IgD-negative memory B cell (primary cell): ENCODE data around the gene CDHR1. TPM values are rescaled to one million over a fixed set of nuclear protein-coding genes. Genes with fewer than 3 reads are reported as not detected.
A peak's percentile ranks its signal among the peaks of the same experiment; 100 is the strongest.
"Not testable (repeated sequence)": the region's sequence is repeated elsewhere in the genome, so short reads cannot be mapped to it uniquely, and the experiment has no call there.

Experiments used
- H3K27ac Mint-ChIP-seq, 3 donors: one replicate each; pipeline ENCODE4 v1.8.0; 2020 to 2022; ENCODE audit warnings: mild to moderate bottlenecking in 3 of 3, mixed read lengths in 3 of 3, moderate library complexity in 1 of 3
- H3K27me3 Mint-ChIP-seq: one replicate; pipeline ENCODE4 v1.8.0; 2021; ENCODE audit warnings: mixed read lengths
- H3K36me3 Mint-ChIP-seq: one replicate; pipeline ENCODE4 v1.8.0; 2020; ENCODE audit warnings: mild to moderate bottlenecking, mixed read lengths
- H3K4me1 Mint-ChIP-seq, 3 donors: one replicate each; pipeline ENCODE4 v1.8.0; 2020 to 2022; ENCODE audit warnings: mixed read lengths in 3 of 3, mild to moderate bottlenecking in 1 of 3
- H3K4me3 Mint-ChIP-seq, 4 donors: one replicate each; pipeline ENCODE4 v1.8.0; 2020 to 2022; ENCODE audit warnings: mild to moderate bottlenecking in 4 of 4, mixed read lengths in 4 of 4, moderate library complexity in 3 of 4
- H3K9me3 Mint-ChIP-seq, 3 donors: one replicate each; pipeline ENCODE4 v1.8.0; 2020 to 2021; ENCODE audit warnings: mixed read lengths in 3 of 3, mild to moderate bottlenecking in 1 of 3
- polyA plus RNA-seq: library from polyadenylated mRNA; unstranded; fragments of 300-500 nt; fragmentation: Illumina TruSeq; gene quantifications from one replicate; pipeline ENCODE4 v1.2.3, GENCODE V29; 2021

CDHR1 gene
- polyA plus RNA-seq = not detected

DNA sequence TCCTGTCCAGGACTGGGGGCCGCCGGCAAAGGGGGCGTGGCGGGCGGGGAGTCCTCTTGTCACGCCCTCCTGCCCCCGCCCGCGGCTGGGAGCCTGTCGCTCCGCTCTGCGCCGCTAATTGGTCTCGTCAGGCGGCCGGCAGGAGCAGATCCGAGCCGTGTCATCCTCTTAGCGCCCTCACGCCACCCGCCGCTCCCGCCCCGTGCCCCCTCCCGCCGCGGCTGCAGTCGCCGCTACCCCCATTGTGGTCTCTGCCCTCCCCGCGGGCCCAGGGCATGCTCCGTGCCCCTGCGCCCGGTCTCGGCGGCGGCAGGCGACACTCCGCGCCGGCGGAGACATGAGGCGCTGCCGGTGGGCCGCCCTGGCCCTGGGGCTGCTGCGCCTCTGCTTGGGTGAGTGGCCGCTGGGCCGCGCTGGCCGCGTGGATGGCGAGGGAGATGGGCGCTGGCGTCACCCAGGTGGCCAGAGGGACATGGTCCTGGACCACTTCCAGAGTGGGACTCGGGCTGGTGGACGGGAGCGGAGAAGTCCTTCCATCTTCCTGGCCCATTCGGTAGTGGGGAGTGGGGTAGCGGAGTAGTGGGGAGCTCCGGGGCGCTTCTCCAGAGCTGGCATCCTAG lies at the start of gene CDHR1:
Gene CDHR1, plus strand, starts transcription at position 114 of the 620 bp plus-strand sequence. Its CDS starts 224 bp downstream, at position 338.
- H3K36me3 Mint-ChIP-seq = peaks cover 4% of the 10 kb centered on the region
- peak within 1 kb of the TSS; percentile 15 to 83 (median 74) for H3K4me3 Mint-ChIP-seq
- H3K4me1 Mint-ChIP-seq = peaks cover 0 to 1% (median 1%) of the 10 kb centered on the region in 3 donors
- H3K27ac Mint-ChIP-seq = peak within 1 kb of the TSS in 1 of 3 donors; percentile 51
- no peaks in the 10 kb centered on the region for H3K9me3 Mint-ChIP-seq
- H3K27me3 Mint-ChIP-seq = peaks cover 19% of the 10 kb centered on the region

DNA sequence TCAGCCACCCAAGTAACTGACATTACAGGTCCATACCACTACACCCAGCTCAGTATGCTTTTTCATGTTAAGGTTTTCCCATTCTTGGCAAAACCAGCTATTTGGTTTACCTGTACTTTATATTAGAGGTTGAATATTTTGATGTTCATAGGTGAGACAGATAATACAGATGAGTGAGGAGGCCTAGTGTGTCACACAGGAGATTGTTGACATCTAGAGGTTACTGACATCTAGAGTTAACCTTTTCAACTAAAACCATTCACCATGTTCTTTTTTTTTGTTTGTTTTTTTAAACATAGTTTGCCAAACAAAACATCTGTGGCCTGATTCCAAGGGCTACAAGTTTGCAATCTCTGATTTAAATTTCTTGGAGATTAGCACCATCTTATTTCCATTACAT lies 47.0 kb upstream of the CDHR1 start:
- Mint-ChIP-seq H3K27ac (no peak overlapping the region), H3K27me3 (no peaks in the 10 kb centered on the region), H3K4me1 (peaks cover 0 to 6% (median 0%) of the 10 kb centered on the region in 3 donors), H3K4me3 (no peak overlapping the region), H3K9me3 (no peaks in the 10 kb centered on the region), H3K36me3 (peaks cover 3% of the 10 kb centered on the region)

DNA sequence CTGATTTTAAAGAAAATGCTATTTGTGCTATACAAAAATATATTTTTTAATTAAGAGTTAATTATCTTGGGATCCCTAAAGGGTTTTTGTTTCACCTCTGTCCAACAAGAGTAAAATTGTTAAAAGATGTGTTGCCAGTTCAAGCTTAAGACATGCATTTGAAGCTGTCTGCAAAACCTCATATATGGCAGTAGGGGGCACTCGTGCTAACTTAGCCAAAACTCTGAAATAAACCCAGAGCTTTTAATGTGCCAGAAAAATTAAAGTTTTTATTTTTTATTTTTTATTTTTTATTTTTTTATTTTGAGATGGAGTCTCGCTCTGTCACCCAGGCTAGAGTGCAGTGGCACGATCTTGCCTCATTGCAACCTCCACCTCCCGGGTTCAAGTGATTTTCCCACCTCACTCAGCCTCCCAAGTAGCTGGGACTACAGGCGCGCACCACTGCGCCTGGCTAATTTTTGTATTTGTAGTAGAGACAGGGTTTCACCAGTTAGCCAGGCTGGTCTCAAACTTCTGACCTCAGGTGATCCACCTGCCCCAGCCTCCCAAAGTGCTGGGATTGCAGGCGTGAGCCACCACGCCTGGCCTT lies 46.2 kb upstream of the CDHR1 start:
- not testable (repeated sequence) for H3K9me3 Mint-ChIP-seq, H3K4me3 Mint-ChIP-seq, H3K36me3 Mint-ChIP-seq, H3K27ac Mint-ChIP-seq, H3K4me1 Mint-ChIP-seq, H3K27me3 Mint-ChIP-seq

DNA sequence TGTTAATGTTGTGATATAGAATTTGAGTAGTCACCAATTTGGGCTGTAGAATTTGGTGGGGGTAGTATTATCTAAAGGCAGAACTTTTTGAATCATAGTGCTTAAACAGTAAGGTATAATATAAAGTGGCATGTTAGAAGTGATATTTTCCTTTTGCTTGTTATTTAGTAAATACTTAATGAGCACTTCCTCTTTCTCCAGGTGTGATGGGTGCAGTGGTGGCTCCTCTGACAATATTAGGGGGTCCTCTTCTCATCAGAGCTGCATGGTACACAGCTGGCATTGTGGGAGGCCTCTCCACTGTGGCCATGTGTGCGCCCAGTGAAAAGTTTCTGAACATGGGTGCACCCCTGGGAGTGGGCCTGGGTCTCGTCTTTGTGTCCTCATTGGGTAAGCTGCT lies 44.5 kb upstream of the CDHR1 start:
- peaks cover 0 to 3% (median 0%) of the 10 kb centered on the region in 3 donors for H3K4me1 Mint-ChIP-seq
- H3K27ac Mint-ChIP-seq = no peak overlapping the region
- H3K4me3 Mint-ChIP-seq = no peak overlapping the region
- H3K9me3 Mint-ChIP-seq = no peaks in the 10 kb centered on the region
- no peaks in the 10 kb centered on the region for H3K36me3 Mint-ChIP-seq
- H3K27me3 Mint-ChIP-seq = no peaks in the 10 kb centered on the region

DNA sequence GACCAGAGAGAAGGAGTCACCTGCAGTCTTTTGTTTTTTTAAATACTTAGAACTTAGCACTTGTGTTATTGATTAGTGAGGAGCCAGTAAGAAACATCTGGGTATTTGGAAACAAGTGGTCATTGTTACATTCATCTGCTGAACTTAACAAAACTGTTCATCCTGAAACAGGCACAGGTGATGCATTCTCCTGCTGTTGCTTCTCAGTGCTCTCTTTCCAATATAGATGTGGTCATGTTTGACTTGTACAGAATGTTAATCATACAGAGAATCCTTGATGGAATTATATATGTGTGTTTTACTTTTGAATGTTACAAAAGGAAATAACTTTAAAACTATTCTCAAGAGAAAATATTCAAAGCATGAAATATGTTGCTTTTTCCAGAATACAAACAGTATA lies 41.6 kb upstream of the CDHR1 start:
- Mint-ChIP-seq H3K9me3 (no peaks in the 10 kb centered on the region), H3K4me3 (no peak overlapping the region), H3K27ac (no peak overlapping the region), H3K4me1 (peaks cover 3 to 12% (median 5%) of the 10 kb centered on the region in 3 donors), H3K27me3 (no peaks in the 10 kb centered on the region), H3K36me3 (peaks cover 2% of the 10 kb centered on the region)

DNA sequence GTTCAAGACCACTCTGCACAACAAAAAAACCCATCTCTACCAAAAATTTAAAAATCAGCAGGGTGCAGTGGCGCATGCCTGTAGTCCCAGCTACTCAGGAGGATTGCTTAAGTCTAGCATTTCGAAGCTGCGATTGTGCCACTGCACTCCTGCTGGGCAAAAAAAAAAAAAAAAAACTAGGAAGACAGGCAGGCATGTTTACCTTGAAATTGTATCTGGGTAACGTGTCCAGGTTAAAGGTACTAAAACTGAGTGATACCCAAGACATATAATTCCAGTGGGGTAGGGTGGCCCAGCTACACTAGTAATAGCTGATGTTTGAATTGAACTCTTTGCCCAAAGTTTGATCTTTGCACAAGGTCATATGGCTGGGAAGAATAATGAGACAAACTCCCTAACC lies 38.8 kb upstream of the CDHR1 start:
- no peaks in the 10 kb centered on the region for H3K27me3 Mint-ChIP-seq
- H3K4me1 Mint-ChIP-seq = peaks cover 5 to 11% (median 5%) of the 10 kb centered on the region in 3 donors
- no peak overlapping the region for H3K4me3 Mint-ChIP-seq
- peak overlapping the region in 2 of 3 donors; percentile 21 to 29 for H3K27ac Mint-ChIP-seq
- peaks cover 2% of the 10 kb centered on the region for H3K36me3 Mint-ChIP-seq
- H3K9me3 Mint-ChIP-seq = no peaks in the 10 kb centered on the region

DNA sequence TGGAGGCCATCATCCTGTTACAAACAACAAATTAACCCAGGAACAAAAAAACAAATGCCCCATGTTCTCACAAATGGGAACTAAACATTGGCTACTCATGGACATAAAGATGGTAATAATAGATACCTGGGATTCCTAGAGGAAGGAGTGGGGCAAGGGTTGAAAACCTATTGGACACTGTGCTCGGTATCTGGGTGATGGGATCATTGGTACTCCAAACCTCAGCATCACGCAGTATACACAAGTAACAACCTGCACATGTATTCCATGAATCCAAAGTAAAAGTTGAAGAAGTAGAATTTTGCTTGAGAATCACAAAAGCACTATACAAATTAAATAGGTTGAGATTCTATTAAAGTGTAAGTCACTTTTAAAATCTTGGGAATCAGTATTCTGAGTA lies 38.3 kb upstream of the CDHR1 start:
- Mint-ChIP-seq H3K27me3 (no peaks in the 10 kb centered on the region), H3K4me3 (no peak overlapping the region), H3K36me3 (peaks cover 2% of the 10 kb centered on the region), H3K4me1 (peaks cover 5 to 11% (median 5%) of the 10 kb centered on the region in 3 donors), H3K9me3 (no peaks in the 10 kb centered on the region), H3K27ac (peak overlapping the region in 1 of 3 donors; percentile 26)

DNA sequence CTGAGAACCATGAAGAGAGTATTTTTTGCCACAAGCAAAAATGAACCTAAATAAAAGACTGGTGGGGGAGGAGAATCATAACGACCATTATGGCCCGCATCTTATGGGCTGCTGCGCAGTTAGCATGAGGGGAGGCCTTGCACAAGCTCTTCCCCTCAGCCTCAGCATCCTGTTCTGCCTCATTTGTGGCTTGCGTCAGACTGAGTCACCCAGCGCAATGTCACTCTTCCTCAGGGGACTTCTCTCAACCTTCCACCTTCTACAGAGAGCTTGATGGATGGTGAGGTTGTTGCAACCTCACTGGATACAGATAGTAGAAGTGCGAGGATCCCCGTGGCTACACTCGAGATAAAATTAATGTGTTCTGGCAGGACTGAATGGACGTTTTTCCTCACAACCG lies 37.6 kb upstream of the CDHR1 start:
- Mint-ChIP-seq H3K4me3 (peak overlapping the region in 1 of 4 donors; percentile 20), H3K27ac (peak overlapping the region in 2 of 3 donors; percentile 1 to 86), H3K36me3 (peaks cover 2% of the 10 kb centered on the region), H3K27me3 (no peaks in the 10 kb centered on the region), H3K9me3 (no peaks in the 10 kb centered on the region), H3K4me1 (peaks cover 5 to 11% (median 5%) of the 10 kb centered on the region in 3 donors)

DNA sequence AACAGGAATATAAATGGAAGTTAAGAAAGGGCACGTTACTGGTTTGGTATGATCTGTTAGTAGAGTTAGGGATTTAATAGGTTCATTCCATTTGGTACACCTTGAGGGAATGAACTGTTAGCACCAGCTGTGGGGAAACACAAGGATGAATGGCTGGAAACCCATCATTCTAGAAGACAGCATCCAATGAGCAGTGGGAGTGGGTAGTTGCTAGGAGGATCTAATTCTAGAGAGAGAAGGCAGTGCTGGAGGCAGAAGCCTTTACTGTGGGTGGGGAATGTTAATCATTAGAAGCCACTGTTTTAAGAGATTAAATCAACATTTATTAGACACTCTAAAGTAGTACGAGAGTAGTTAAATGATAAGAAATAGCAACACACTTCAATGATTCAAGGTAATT lies 36.3 kb upstream of the CDHR1 start:
- H3K4me3 Mint-ChIP-seq = no peak overlapping the region
- peak overlapping the region in 1 of 3 donors; percentile 96 for H3K27ac Mint-ChIP-seq
- no peaks in the 10 kb centered on the region for H3K27me3 Mint-ChIP-seq
- H3K9me3 Mint-ChIP-seq = no peaks in the 10 kb centered on the region
- H3K4me1 Mint-ChIP-seq = peaks cover 5 to 11% (median 5%) of the 10 kb centered on the region in 3 donors
- peaks cover 2% of the 10 kb centered on the region for H3K36me3 Mint-ChIP-seq

DNA sequence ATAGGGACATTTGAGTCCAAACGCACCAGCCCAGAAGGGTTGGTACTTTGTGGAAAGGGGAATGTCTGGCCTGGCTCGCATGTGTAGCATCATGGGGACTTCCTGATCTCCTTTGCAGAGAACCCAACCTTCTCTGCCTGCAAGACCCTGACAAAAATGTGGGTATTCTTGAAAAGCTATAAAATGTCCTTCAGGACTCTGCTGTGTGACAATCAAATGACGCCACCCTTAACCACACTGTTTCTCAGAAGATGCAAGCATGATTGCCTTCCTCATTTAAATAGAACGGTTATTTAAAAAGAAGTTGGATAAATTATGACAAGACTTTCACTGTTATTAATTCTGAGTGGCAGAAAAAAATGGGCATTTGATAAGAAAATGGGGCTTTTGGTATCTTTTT lies 35.8 kb upstream of the CDHR1 start:
- Mint-ChIP-seq H3K9me3 (no peaks in the 10 kb centered on the region), H3K4me3 (no peak overlapping the region), H3K27me3 (no peaks in the 10 kb centered on the region), H3K4me1 (peaks cover 5 to 11% (median 5%) of the 10 kb centered on the region in 3 donors), H3K36me3 (peaks cover 2% of the 10 kb centered on the region), H3K27ac (peak overlapping the region in 1 of 3 donors; percentile 96)

DNA sequence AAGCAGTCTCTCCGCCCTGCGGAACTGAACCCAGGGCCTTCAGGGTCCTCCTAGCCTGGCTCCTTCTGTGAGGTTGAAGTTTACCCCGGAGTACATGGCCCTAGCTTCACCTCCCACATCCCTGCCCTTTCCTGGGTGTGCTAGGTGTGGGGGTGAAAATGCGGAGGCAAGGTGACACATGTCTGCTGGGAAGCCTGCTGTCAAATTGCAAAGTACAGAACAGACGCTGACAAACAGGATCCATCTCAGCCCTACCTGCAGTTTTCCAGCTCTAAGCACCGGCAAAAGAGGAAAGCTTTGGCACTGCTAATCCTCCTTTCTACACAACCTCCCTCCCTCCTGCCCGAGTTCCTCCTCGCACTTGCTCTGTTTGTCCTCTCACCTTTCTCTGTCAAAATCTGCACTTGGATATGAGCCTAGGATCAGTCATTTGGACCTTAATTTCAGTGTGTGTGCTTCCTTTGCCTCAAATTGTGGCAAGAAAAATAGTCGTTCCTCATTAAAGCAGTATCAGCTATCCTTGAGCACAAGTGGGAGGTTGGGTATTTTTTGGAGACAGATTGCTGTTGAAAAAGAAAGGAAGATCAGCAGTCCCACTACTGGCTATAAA lies 35.2 kb upstream of the CDHR1 start:
- Mint-ChIP-seq H3K27ac (no peak overlapping the region), H3K4me1 (peaks cover 9 to 13% (median 10%) of the 10 kb centered on the region in 3 donors)

DNA sequence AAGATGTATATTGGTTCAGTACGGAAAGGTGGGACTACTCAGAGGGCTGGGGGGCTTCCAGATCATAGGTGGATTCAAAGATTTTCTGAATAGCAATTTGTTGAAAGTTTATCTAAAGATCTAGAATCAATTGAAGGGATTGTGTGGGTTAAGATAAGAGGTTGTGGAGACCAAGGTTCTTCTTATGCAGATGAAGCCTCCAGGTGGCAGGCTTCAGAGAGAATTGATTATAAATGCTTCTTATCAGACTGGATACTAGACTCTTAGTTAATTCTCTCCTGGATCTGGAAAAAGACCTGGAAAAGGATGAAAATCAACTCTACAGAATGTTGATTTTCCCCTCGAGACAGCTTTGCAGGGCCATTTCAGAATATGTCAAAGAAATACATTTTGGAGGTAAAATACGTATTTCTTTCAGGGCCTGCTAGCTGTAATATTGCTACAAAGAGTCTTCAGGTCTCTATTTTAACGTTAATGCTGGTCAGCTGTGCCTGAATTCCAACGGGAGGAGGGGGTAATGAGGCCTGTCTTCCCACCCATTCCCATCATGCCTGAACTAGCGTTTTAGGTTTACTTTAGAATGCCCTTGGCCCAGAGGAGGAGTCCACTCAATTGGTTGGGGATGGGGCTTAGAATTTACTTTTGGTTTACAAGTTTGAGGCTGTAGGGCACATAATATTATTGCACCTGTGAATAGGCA lies 33.5 kb upstream of the CDHR1 start:
- no peaks in the 10 kb centered on the region for H3K9me3 Mint-ChIP-seq
- H3K36me3 Mint-ChIP-seq = peaks cover under 1% of the 10 kb centered on the region
- no peak overlapping the region for H3K4me3 Mint-ChIP-seq
- peaks cover 10 to 19% (median 18%) of the 10 kb centered on the region in 3 donors for H3K4me1 Mint-ChIP-seq
- peaks cover 8% of the 10 kb centered on the region for H3K27me3 Mint-ChIP-seq
- no peak overlapping the region for H3K27ac Mint-ChIP-seq

More for the DNA sequence above, 35.2 kb upstream of the CDHR1 start:
- Mint-ChIP-seq H3K36me3 (peaks cover 2% of the 10 kb centered on the region), H3K4me3 (no peak overlapping the region), H3K9me3 (no peaks in the 10 kb centered on the region), H3K27me3 (peaks cover 1% of the 10 kb centered on the region)

DNA sequence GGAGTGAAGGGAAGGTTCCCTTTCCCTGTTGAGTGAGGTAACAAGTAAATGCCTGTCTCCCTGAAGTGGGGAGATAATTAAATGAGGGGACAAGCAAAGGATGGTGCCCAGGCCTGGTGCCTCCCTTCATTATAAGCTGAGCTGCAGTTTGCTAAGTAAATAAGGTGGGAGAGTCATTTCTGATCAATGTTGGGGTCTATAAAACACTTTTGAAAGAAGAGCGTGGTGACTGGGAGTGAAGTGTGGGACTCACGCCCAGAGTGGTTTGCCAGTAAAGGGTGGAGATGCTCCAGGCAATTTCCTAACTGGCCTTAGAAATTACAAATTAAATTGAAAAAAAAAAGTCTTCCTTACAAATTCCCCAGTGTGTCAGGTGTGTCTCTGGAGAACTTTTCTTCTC lies 30.3 kb upstream of the CDHR1 start:
- H3K4me1 Mint-ChIP-seq = peaks cover 4 to 15% (median 10%) of the 10 kb centered on the region in 3 donors
- peaks cover 0 to 6% (median 0%) of the 10 kb centered on the region in 3 donors for H3K9me3 Mint-ChIP-seq
- H3K36me3 Mint-ChIP-seq = peaks cover 2% of the 10 kb centered on the region
- H3K4me3 Mint-ChIP-seq = peak overlapping the region in 1 of 4 donors; percentile 78
- H3K27me3 Mint-ChIP-seq = peaks cover 10% of the 10 kb centered on the region
- no peak overlapping the region for H3K27ac Mint-ChIP-seq

DNA sequence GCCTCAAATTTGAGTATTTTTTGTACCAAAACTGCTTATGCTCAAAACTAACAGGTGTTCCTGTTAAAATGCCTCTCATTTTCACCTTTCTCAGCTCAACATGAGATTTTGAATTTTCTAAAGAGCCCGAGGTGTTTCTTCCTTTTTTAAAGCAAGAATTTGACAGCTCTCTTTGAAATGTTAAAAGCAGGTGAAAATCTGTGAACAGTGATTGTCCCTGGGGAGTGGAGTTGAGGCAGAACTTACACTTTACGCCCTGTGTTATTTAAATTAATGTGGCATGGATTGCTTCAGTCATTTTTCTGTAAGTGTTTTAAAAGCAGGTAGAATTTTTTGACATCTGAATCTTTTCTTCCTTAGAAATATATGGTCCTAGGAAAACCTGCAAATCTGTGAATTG lies 29.9 kb upstream of the CDHR1 start:
- Mint-ChIP-seq H3K27ac (no peak overlapping the region), H3K36me3 (peaks cover 2% of the 10 kb centered on the region), H3K27me3 (peaks cover 10% of the 10 kb centered on the region), H3K4me1 (peaks cover 4 to 15% (median 10%) of the 10 kb centered on the region in 3 donors), H3K4me3 (peak overlapping the region in 2 of 4 donors; percentile 41 to 83), H3K9me3 (peaks cover 0 to 6% (median 0%) of the 10 kb centered on the region in 3 donors)
